NCI-H2196 treated with DMSO at 0.1 percent for 48 hours (cell line): ENCODE results near the gene VAT1L.
"Not testable (repeated sequence)": the region's sequence is repeated elsewhere in the genome, so short reads cannot be mapped to it uniquely, and the experiment has no call there.

Source experiments
- DNase-seq: peaks from one replicate; lab custom pipeline; 2025; ENCODE audit not compliant: unreplicated experiment; lab: John Stamatoyannopoulos, UW

VAT1L gene

GRCh38 chr16:77947590-77947989 is 159.2 kb downstream of the VAT1L start:
- not testable (repeated sequence) for DNase-seq

GRCh38 chr16:77948835-77949234 is 160.5 kb downstream of the VAT1L start:
- no peak for DNase-seq

- no peak for DNase-seq
Measured at GRCh38 chr16:77949445-77949844, 161.1 kb downstream of the VAT1L start.

GRCh38 chr16:77951788-77952187 is 163.4 kb downstream of the VAT1L start:
- DNase-seq: no peak

GRCh38 chr16:77955127-77955526 is 166.8 kb downstream of the VAT1L start:
- no peak for DNase-seq

GRCh38 chr16:77956231-77956630 is 167.9 kb downstream of the VAT1L start:
- DNase-seq: no peak

GRCh38 chr16:77960766-77961165 is 172.4 kb downstream of the VAT1L start:
- no peak for DNase-seq

- DNase-seq: no peak
Measured at GRCh38 chr16:77961814-77962213, 173.4 kb downstream of the VAT1L start.

GRCh38 chr16:77962689-77963088 is 174.3 kb downstream of the VAT1L start:
- DNase-seq: no peak

- no peak for DNase-seq
Measured at GRCh38 chr16:77963185-77964044, 175.1 kb downstream of the VAT1L start.

GRCh38 chr16:77965346-77965745 is 177.0 kb downstream of the VAT1L start:
- DNase-seq: no peak

- no peak for DNase-seq
Measured at GRCh38 chr16:77967054-77967904, 178.9 kb downstream of the VAT1L start.

GRCh38 chr16:77969861-77970260 is 181.5 kb downstream of the VAT1L start:
- no peak for DNase-seq

- DNase-seq: no peak
Measured at GRCh38 chr16:77970371-77970770, 182.0 kb downstream of the VAT1L start.

- peak; percentile 6 for DNase-seq
Measured at GRCh38 chr16:77971306-77972061, 183.1 kb downstream of the VAT1L start.

- no peak for DNase-seq
Measured at GRCh38 chr16:77972062-77972392, 183.7 kb downstream of the VAT1L start.

- no peak for DNase-seq
Measured at GRCh38 chr16:77974883-77975282, 186.5 kb downstream of the VAT1L start.

GRCh38 chr16:77975942-77976341 is 187.6 kb downstream of the VAT1L start:
- no peak for DNase-seq

- no peak for DNase-seq
Measured at GRCh38 chr16:77977339-77977738, 189.0 kb downstream of the VAT1L start.

GRCh38 chr16:77985111-77985510 is 196.7 kb downstream of the VAT1L start:
- DNase-seq: no peak

GRCh38 chr16:77986011-77986740 is 197.8 kb downstream of the VAT1L start:
- no peak for DNase-seq
